Fibroblast of skin of scalp (primary cell): ENCODE data around the gene HCFC1R1.

Experiments
- DNase-seq: peaks from one replicate; pipeline ENCODE4 v3.0.0-alpha.2; 2013

HCFC1R1 gene

GRCh38 chr16:3017794-3018506, 5.8 kb downstream of the HCFC1R1 start, which contains the start of gene CLDN6:
CLDN6 (minus strand) TSS chr16:3018183; CDS start chr16:3016021, 2,162 bp downstream.
- peak; percentile 24 for DNase-seq

GRCh38 chr16:3017344-3017743, 6.4 kb downstream of the HCFC1R1 start:
- no peak for DNase-seq

GRCh38 chr16:3015865-3016521, 7.7 kb downstream of the HCFC1R1 start:
- no peak for DNase-seq

- DNase-seq = no peak
Observed at GRCh38 chr16:3014971-3015370, 8.8 kb downstream of the HCFC1R1 start.

- no peak for DNase-seq
Observed at GRCh38 chr16:3013998-3014690, 9.6 kb downstream of the HCFC1R1 start.

GRCh38 chr16:3013491-3013951, 10.2 kb downstream of the HCFC1R1 start:
- DNase-seq = no peak

- DNase-seq = no peak
Observed at GRCh38 chr16:3012828-3013420, 10.8 kb downstream of the HCFC1R1 start, which contains the start of gene CLDN9. CLDN9 (plus strand) TSS chr16:3012923; CDS start chr16:3013363, 440 bp downstream.

- DNase-seq = no peak
Observed at GRCh38 chr16:3012246-3012645, 11.5 kb downstream of the HCFC1R1 start.

- DNase-seq = no peak
Observed at GRCh38 chr16:3010510-3010909, 13.2 kb downstream of the HCFC1R1 start.

GRCh38 chr16:3009568-3010390, 14.0 kb downstream of the HCFC1R1 start:
- no peak for DNase-seq

GRCh38 chr16:3008690-3009037, 15.1 kb downstream of the HCFC1R1 start:
- DNase-seq = no peak

GRCh38 chr16:3007957-3008689, 15.6 kb downstream of the HCFC1R1 start:
- DNase-seq = no peak

- DNase-seq = no peak
Observed at GRCh38 chr16:3007059-3007956, 16.4 kb downstream of the HCFC1R1 start.

GRCh38 chr16:3004781-3005284, 18.9 kb downstream of the HCFC1R1 start:
- no peak for DNase-seq

GRCh38 chr16:3004319-3004718, 19.4 kb downstream of the HCFC1R1 start:
- no peak for DNase-seq

GRCh38 chr16:3003582-3004270, 20.0 kb downstream of the HCFC1R1 start:
- DNase-seq = peak; percentile 98

- no peak for DNase-seq
Observed at GRCh38 chr16:3001316-3001715, 22.4 kb downstream of the HCFC1R1 start.

- no peak for DNase-seq
Observed at GRCh38 chr16:3000540-3000939, 23.2 kb downstream of the HCFC1R1 start.

- DNase-seq = no peak
Observed at GRCh38 chr16:2999929-3000328, 23.8 kb downstream of the HCFC1R1 start.
